ENCODE data around the gene FHIT.

DNA sequence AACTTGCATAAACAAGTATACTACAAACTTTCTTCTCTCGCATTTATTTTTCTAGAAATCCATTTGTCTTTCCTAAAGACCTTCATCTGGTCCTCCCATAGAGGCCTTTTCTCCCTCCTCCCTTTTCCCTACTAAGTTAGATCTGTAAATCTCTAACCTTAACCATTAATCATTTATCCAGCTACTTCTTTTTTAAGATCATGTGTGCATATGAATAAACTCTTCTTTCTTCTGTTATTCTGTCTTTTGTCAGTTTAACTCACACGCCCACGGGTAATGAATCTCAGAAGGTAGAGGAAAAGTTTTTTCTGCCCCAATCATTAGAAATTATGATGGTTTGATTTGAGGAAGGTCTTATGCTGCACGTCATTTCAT lies 48.7 kb upstream of the FHIT start:
- TF ChIP-seq POLR2AphosphoS5 (IDR thresholded peaks at IDR 0.05; ENCODE audit: low read depth, low read length) (no peak), TAF1 (IDR thresholded peaks at IDR 0.05; ENCODE audit: borderline replicate concordance, insufficient read depth, low read length) (no peak), SIN3A (IDR thresholded peaks at IDR 0.05; ENCODE audit: borderline replicate concordance, insufficient read depth, low read length) (no peak)
- TF ChIP-seq, protein P1, sequence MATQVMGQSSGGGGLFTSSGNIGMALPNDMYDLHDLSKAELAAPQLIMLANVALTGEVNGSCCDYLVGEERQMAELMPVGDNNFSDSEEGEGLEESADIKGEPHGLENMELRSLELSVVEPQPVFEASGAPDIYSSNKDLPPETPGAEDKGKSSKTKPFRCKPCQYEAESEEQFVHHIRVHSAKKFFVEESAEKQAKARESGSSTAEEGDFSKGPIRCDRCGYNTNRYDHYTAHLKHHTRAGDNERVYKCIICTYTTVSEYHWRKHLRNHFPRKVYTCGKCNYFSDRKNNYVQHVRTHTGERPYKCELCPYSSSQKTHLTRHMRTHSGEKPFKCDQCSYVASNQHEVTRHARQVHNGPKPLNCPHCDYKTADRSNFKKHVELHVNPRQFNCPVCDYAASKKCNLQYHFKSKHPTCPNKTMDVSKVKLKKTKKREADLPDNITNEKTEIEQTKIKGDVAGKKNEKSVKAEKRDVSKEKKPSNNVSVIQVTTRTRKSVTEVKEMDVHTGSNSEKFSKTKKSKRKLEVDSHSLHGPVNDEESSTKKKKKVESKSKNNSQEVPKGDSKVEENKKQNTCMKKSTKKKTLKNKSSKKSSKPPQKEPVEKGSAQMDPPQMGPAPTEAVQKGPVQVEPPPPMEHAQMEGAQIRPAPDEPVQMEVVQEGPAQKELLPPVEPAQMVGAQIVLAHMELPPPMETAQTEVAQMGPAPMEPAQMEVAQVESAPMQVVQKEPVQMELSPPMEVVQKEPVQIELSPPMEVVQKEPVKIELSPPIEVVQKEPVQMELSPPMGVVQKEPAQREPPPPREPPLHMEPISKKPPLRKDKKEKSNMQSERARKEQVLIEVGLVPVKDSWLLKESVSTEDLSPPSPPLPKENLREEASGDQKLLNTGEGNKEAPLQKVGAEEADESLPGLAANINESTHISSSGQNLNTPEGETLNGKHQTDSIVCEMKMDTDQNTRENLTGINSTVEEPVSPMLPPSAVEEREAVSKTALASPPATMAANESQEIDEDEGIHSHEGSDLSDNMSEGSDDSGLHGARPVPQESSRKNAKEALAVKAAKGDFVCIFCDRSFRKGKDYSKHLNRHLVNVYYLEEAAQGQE (IDR thresholded peaks at IDR 0.05; ENCODE audit: insufficient read depth in 1 of 2, low read depth in 2 of 2, low read length in 2 of 2) = no peak
